OCI-M2 (cell line): Measurements from ENCODE around the gene NT5C3A.

Experiments
- DNase-seq: peaks from one replicate; lab custom pipeline; 2025; ENCODE audit not compliant: unreplicated experiment; lab: John Stamatoyannopoulos, UW

NT5C3A gene

GRCh38 chr7:33076737-33077136 lies 14.2 kb upstream of the NT5C3A start:
- no peak for DNase-seq

DNA sequence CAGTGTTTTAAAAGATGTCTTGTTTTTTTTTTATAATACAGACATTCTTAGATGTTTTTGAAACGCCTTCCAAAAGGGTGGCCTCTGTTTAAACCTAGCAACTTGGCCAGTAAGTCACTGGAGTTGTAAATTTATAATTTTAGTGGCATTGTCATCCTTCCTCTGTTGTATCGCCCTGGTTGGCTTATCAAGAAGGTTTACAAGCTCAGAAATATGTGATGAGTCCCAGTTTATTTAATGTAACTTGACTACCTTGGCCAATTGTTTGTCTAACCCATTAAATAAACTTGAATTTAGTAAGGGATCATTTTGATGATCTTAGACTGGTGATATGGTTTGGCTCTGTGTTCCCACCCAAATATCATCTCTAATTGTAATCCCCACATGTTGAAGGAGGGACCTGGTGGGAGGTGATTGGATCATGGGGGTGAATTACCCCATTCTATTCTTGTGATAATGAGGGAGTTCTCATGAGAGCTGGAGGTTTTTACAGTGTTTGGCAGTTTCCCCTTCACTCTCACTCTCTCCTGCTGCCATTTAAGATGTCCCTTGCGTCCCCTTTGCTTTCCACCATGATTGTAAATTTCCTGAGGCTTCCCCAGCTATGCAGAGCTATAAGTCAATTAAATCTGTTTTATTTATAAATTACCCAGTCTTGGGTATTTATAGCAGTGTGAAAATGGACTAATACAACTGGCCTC lies 13.4 kb upstream of the NT5C3A start:
- DNase-seq = no peak

- DNase-seq = no peak
These were observed 10.7 kb upstream of the NT5C3A start for GRCh38 chr7:33073243-33073642.

GRCh38 chr7:33072471-33072870 lies 9.9 kb upstream of the NT5C3A start:
- DNase-seq = no peak

DNA sequence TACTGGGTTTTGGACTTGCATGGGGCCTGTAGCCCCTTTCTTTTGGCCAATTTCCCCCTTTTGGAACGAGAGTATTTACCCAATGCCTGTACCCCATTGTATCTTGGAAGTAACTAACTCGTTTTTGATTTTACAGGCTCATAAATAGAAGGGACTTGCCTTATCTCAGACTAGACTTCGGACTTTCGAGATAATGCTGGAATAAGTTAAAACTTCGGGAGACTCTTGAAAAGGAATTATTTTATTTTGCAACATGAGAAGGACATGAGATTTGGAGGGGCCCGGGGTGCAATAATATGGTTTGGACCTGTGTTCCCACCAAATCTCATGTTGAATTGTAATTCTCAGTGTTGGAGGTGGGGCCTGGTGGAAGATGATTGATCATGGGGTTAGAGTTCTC lies 8.3 kb upstream of the NT5C3A start:
- no peak for DNase-seq

GRCh38 chr7:33070277-33070676 lies 7.7 kb upstream of the NT5C3A start:
- DNase-seq = no peak

DNA sequence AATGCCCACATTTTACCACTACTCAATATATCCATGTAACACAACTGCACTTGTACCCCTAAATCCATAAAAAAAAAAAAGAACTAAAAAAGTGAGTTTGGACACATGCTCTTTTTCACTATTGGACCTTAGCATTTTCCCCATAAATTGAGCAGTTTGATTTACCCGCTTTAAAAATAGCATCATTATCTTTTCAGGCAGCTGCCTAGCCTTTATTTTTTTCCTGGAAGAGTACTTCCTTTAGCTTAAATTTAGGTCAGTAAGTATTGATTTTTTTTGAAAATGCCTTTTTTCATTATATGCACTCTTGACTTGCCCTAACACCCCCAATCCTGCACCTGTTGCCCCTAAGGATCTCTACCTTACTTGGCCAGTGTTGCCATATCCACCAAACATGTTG lies 5.3 kb upstream of the NT5C3A start:
- DNase-seq = no peak

DNA sequence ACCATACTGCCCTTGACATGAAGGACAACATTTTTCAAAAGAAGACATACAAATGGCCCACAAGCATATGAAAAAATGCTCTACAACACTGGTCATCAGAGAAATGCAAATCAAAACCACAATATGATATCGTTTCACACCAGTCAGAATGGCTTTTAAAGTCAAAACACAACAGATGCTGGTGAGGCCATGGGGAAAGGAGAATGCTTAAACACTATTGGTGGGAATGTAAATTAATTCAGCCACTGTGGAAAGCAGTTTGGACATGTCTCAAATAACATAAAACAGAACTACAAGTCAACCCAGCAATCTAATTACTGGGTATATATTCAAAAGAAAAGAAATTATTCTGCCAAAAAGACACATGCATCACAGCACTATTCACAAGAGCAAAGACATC lies 4.2 kb upstream of the NT5C3A start:
- DNase-seq = no peak

GRCh38 chr7:33065981-33066380 lies 3.4 kb upstream of the NT5C3A start:
- no peak for DNase-seq

DNA sequence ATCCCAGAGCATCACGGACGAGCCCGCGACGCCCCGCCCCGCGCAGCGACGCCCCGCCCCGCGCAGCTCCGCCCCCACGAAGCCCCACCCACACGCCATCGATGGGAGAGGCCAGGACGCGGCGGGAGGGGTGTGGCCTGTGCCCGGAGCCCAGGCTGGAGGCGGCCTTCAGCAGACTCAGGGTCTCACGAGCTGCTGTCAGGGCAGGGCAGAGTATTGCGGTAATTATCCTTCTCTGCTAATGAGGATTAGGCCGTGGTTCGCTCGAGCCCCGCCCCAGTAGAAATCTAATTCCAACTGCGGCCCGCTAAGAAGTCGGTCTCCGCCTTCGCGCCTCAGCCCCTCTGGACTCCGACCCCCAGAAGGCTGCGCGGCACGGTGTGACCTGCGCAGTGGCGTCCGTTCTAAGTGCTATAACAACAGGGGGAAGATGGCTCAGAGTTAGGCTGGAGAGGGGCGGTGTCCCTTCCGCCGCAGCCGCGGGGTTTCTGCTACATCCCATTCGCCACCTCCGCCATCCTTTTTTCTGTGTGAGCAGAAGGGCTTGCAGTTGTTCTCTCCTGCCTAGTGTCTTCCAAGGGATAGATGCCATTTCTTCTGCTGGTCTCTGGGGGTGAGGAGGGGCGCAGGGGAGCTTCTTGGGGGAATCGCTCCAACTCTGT lies 337 bp upstream of the NT5C3A start:
- peak; percentile 57 for DNase-seq

DNA sequence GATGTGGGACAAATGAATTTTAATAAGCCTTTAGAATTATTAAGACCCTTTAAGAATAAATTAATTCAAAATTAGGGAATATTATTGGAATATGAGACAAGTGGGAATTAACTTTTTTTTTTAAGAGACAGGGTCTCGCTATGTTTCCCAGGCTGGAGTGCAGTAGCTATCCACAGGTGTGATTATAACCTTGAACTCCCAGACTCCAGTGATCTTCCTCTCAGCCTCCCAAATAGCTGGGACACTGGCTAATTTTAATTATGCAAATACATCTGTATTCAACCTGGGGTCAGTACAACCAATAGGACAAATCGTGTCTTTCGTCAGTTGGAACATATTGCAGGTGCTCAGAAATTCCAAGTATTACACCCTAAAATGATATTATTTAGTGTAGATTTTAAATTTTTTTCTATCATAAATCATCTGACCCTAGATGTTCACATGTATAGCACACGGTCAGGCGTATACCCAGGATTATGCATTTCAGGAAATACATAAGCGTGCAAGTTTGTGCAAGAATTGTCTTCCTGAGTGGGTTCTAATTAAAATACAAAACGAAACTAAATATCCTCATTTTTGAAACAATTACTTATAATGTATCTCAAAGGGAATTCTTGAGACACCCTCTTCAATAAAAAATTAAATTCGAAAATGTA lies 1.2 kb downstream of the NT5C3A start:
- no peak for DNase-seq

DNA sequence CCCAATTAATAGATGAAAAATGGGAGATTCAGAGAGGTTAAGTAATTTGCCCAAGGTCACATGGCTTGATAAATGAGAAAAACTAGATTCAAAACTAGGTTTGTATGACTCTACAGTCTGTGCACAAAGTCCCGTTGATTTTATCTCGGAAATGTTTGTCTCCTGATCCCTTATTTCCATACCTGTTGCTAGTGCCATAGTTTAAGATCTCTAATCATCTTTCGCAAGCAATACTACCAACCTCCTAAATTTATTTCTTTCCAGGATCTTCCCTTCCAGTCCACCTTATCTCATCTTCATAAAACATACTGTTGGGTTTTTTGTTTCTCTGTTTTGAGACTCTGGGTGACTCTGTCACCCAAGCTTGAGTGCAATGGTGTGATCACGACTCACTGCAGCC lies 2.9 kb downstream of the NT5C3A start:
- DNase-seq = no peak

GRCh38 chr7:33055158-33055557 lies 7.4 kb downstream of the NT5C3A start:
- DNase-seq = no peak

GRCh38 chr7:33054261-33054964 lies 8.2 kb downstream of the NT5C3A start:
- DNase-seq = no peak

GRCh38 chr7:33053721-33054120 lies 8.9 kb downstream of the NT5C3A start:
- no peak for DNase-seq

DNA sequence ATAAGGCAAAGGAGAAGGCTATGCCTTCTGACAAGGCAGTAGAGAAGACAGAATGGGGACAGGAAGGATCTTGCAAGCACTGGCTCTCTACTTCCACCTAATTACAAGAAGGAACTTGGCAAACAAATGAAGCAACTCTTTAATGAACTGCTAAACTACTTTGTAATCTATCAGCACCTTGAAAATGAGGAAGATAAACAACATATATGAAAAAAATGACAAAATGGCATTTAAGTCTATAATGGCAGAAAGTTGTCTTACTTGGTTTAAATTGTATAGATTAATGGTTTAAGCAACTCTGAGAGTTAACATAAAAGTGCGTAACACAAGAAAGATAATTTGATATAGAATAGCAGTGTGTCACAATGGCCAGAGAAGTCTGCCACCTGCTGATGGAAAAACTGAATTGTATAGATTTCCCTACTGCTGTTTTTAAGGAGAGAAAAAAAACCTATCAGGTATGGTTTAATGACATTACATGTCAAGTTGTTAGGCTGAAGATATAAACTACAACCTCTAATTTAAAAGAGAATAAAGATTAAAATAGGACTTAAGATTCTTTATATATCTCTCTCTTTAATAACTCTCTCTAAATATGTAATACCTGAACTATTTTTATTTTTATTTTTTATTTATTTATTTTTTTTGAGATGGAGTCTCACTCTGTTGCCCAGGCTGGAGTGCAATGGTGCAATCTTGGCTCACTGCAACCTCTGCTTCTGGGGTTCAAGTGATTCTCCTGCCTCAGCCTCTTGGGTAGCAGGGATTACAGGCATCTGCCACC lies 11.8 kb downstream of the NT5C3A start:
- no peak for DNase-seq

GRCh38 chr7:33048704-33049103 lies 13.9 kb downstream of the NT5C3A start:
- DNase-seq = no peak

DNA sequence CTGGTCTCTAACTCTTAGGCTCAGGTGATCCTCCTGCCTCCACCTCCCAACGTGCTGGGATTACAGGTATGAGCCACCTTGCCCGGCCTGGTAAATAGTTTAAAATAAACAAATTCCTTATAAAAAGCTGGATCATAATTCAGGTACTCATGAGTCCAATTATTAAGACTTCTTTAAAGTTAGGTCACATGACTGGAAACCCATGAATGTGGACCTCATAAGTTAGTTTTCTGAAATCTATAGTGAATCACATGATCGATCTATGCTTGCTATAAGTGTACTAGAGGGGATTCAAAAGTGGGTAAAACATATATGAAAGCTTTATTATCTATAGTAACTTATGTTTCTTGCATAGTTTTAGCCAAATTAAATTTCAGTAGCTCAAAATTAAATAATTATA lies 14.3 kb downstream of the NT5C3A start:
- DNase-seq = no peak

DNA sequence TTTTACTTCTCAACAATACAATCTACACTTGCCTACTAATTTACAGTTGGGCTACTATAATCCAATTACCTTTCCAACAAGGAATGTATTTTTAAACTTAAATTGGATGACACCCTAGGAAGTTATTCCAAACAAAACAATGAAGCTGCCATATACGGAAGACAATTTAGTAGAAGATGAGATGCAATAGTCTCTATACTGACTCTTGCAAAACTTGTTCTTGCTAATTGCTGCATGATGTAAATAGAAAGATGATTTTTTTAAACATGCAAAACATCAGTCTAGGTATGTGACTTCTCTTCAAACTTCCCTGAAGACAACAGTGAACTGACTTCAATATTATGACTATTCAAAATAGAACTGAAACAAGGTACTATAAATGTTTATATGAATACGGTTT lies 17.6 kb downstream of the NT5C3A start:
- DNase-seq = no peak

DNA sequence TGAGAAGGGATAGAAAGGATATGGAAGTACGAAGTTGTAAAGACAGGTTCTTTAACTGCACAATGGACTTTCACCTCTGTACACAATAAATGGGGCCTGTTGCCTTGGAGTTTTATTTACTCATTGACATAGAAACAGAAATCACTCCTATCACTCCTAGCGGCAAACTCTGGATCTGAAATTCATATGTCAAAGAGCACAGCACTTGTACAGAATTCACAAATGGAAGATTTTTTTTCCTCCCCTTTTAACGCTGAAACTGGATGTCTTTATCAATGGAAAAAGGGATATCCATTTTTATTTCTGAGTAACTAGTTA lies 18.2 kb downstream of the NT5C3A start:
- DNase-seq = no peak
